Measurements from ENCODE around the gene WARS2. TPM values are rescaled to one million over a fixed set of nuclear protein-coding genes. Genes with fewer than 3 reads are reported as not detected.

WARS2 gene
- total RNA-seq, 1 experiment from 2014 or later, result 18.1 TPM

DNA sequence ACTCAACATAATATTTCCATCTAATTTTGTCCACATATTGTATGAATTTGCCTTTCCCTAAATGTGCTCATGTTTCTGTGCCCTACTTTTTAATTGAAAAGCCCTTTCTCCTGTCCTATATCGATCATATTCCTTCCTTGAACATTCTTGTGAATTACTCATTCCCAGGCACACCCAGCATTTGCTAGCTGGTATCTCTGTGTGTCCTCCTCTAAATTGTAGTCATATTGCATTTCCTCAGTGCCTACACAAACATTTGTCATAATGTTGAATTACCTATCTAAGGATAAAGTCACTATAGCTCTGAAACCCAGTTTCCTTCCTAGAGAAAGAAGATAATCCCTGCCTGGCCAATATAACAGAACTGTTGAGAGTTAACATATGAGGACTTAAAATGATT lies 112.7 kb downstream of the WARS2 start:
- Histone ChIP-seq H3K4me1 (ENCODE audit: insufficient read depth, low read length) (peaks cover 11% of the 10 kb centered on the region), H3K9me3 (ENCODE audit: low read length) (no peaks in the 10 kb centered on the region), H3K9me2 (replicated peaks; ENCODE audit: low read length) (no peaks in the 10 kb centered on the region), H3K27ac (ENCODE audit: low read length) (0 out of 2 replicates have a peak overlapping the region, but pooled peaks have one; percentile 10), H3F3A (ENCODE audit: low read length, unreplicated experiment) (no peaks in the 10 kb centered on the region), H2AFZ (ENCODE audit: low read length) (no peak overlapping the region), H3K4me3 (ENCODE audit: low read length) (no peak overlapping the region), H3K9ac (ENCODE audit: low read length) (no peak overlapping the region), H4K20me1 (ENCODE audit: low read length) (no peaks in the 10 kb centered on the region), H3K36me3 (ENCODE audit: low read depth, low read length) (0 out of 2 replicates have a peak, but pooled peaks cover 3% of the 10 kb centered on the region), H3K79me2 (ENCODE audit: low read length) (no peaks in the 10 kb centered on the region), H3K27me3 (ENCODE audit: low read length) (no peaks in the 10 kb centered on the region), H3K4me2 (ENCODE audit: low read length) (peak overlapping the region; percentile 7; the same call in 1 of the 2 replicates)
- no TSS peak for BruUV-seq (replicated peaks)
- TF ChIP-seq, protein P1, sequence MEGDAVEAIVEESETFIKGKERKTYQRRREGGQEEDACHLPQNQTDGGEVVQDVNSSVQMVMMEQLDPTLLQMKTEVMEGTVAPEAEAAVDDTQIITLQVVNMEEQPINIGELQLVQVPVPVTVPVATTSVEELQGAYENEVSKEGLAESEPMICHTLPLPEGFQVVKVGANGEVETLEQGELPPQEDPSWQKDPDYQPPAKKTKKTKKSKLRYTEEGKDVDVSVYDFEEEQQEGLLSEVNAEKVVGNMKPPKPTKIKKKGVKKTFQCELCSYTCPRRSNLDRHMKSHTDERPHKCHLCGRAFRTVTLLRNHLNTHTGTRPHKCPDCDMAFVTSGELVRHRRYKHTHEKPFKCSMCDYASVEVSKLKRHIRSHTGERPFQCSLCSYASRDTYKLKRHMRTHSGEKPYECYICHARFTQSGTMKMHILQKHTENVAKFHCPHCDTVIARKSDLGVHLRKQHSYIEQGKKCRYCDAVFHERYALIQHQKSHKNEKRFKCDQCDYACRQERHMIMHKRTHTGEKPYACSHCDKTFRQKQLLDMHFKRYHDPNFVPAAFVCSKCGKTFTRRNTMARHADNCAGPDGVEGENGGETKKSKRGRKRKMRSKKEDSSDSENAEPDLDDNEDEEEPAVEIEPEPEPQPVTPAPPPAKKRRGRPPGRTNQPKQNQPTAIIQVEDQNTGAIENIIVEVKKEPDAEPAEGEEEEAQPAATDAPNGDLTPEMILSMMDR (conservative IDR thresholded peaks at IDR 0.05; ENCODE audit: low read depth, low read length), result no peak
- TF ChIP-seq EZH2phosphoT487 (IDR thresholded peaks at IDR 0.05; ENCODE audit: borderline replicate concordance, low read length), result no peak
- TF ChIP-seq EZH2 (IDR thresholded peaks at IDR 0.05; ENCODE audit: low read length, unreplicated experiment), result no peak
- ChIA-PET POLR2A (ENCODE audit: unreplicated experiment) (interaction anchor here (0.7 kb wide), 1 partner anchor 252 kb away, joined by 3 read pairs; no protein-coding TSS in a partner anchor), CTCF (no interaction called here)
- DNase-seq, result peak; percentile 52
- ATAC-seq, result peak; percentile 71
- intact Hi-C loops (cut with micrococcal nuclease), result no loop called here

DNA sequence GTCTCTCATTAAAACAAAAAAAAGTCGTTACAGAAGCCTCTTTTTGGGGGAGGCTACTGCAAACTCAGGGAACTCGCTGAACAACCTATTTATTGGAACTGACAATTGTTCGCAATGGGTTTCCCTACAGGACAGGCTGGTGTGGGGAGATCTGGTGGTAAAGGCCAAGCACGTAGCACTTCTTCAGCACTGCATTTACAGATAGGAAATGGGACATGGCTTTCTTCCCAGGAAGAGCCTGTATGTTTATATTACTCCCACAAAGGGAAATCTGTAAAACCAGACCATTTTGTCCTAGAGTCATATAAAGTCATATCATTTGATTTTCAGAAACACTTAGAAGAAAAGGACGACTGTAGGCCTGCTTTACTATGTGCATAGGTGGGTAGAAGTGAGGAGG lies 113.5 kb downstream of the WARS2 start:
- H3K36me3 ChIP-seq (ENCODE audit: low read depth, low read length), result 0 out of 2 replicates have a peak, but pooled peaks cover 3% of the 10 kb centered on the region
- POLR2A ChIA-PET (ENCODE audit: unreplicated experiment), result no interaction called here
- CTCF ChIA-PET, result no interaction called here
- ATAC-seq, result no peak
- H3K9me2 ChIP-seq (replicated peaks; ENCODE audit: low read length), result no peaks in the 10 kb centered on the region
- H3K27ac ChIP-seq (ENCODE audit: low read length), result no peak overlapping the region
- no peak overlapping the region for H3K9ac ChIP-seq (ENCODE audit: low read length)
- no TSS peak for BruUV-seq (replicated peaks)
- TF ChIP-seq EZH2phosphoT487 (IDR thresholded peaks at IDR 0.05; ENCODE audit: borderline replicate concordance, low read length) (no peak), EZH2 (IDR thresholded peaks at IDR 0.05; ENCODE audit: low read length, unreplicated experiment) (no peak)
- TF ChIP-seq, protein P1 (conservative IDR thresholded peaks at IDR 0.05; ENCODE audit: low read depth, low read length), result no peak
- H3K79me2 ChIP-seq (ENCODE audit: low read length), result no peaks in the 10 kb centered on the region
- no peak for DNase-seq
- no peaks in the 10 kb centered on the region for H3K27me3 ChIP-seq (ENCODE audit: low read length)
- H3K4me3 ChIP-seq (ENCODE audit: low read length), result no peak overlapping the region
- no peak overlapping the region for H2AFZ ChIP-seq (ENCODE audit: low read length)
- intact Hi-C loops (cut with micrococcal nuclease), result no loop called here
- H3K4me1 ChIP-seq (ENCODE audit: insufficient read depth, low read length), result peaks cover 11% of the 10 kb centered on the region
- H3K9me3 ChIP-seq (ENCODE audit: low read length), result no peaks in the 10 kb centered on the region
- no peak overlapping the region for H3K4me2 ChIP-seq (ENCODE audit: low read length)
- no peaks in the 10 kb centered on the region for H3F3A ChIP-seq (ENCODE audit: low read length, unreplicated experiment)
- H4K20me1 ChIP-seq (ENCODE audit: low read length), result no peaks in the 10 kb centered on the region

DNA sequence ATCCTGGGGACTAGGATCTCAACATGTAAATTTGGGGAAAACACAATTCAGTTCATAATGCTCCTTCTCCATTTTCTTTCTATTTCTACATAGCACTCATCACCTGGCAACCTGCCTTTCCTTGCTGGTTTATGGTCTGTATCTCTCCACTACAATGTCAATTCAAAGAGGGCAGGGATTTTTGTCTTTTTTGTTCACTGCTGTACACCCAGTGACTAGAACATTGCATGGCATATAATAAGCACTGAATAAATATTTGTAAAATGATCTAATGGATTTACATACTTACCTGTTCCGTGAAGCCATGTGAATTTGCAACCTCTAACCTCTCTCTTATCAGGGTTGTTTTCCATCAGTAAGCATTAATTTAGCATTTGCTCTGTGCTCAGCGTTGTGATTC lies 124.9 kb downstream of the WARS2 start:
- Histone ChIP-seq H3K27me3 (ENCODE audit: low read length) (no peaks in the 10 kb centered on the region), H3K4me2 (ENCODE audit: low read length) (no peak overlapping the region), H2AFZ (ENCODE audit: low read length) (no peak overlapping the region), H3K36me3 (ENCODE audit: low read depth, low read length) (no peaks in the 10 kb centered on the region), H3K9ac (ENCODE audit: low read length) (no peak overlapping the region), H4K20me1 (ENCODE audit: low read length) (no peaks in the 10 kb centered on the region), H3F3A (ENCODE audit: low read length, unreplicated experiment) (no peaks in the 10 kb centered on the region), H3K9me2 (replicated peaks; ENCODE audit: low read length) (no peaks in the 10 kb centered on the region), H3K9me3 (ENCODE audit: low read length) (no peaks in the 10 kb centered on the region), H3K4me1 (ENCODE audit: insufficient read depth, low read length) (peaks cover 11% of the 10 kb centered on the region; the same call in 1 of the 2 replicates), H3K79me2 (ENCODE audit: low read length) (no peaks in the 10 kb centered on the region), H3K4me3 (ENCODE audit: low read length) (no peak overlapping the region), H3K27ac (ENCODE audit: low read length) (peak overlapping the region; percentile 25; the same call in 1 of the 2 replicates)
- CTCF ChIA-PET, result no interaction called here
- peak; percentile 73 for DNase-seq
- TF ChIP-seq, protein P1 (conservative IDR thresholded peaks at IDR 0.05; ENCODE audit: low read depth, low read length), result no peak
- TF ChIP-seq EZH2 (IDR thresholded peaks at IDR 0.05; ENCODE audit: low read length, unreplicated experiment), result no peak
- TF ChIP-seq EZH2phosphoT487 (IDR thresholded peaks at IDR 0.05; ENCODE audit: borderline replicate concordance, low read length), result no peak
- intact Hi-C loops (cut with micrococcal nuclease), result loop anchor here (10.0 kb wide), 2 partner anchors 129 to 349 kb away; partner anchors contain the start of genes HAO2 and WARS2
- no TSS peak for BruUV-seq (replicated peaks)
- POLR2A ChIA-PET (ENCODE audit: unreplicated experiment), result no interaction called here
- peak; percentile 95 for ATAC-seq

All from PC-3 (cell line).